GM21423 (cell line): Measurements from ENCODE around the gene TFAP2A.

ENCODE experiments used
- ATAC-seq: cut with Tn5 transposase; IDR thresholded peaks from one replicate; pipeline ENCODE4 v1.9.1; 2021; ENCODE audit warnings: mild to moderate bottlenecking, moderate library complexity; ENCODE audit not compliant: unreplicated experiment

TFAP2A gene

GRCh38 chr6:10413262-10413849 lies 1.5 kb downstream of the TFAP2A start:
- ATAC-seq = no peak

GRCh38 chr6:10412461-10413261 lies 2.2 kb downstream of the TFAP2A start:
- peak; percentile 28 for ATAC-seq

DNA sequence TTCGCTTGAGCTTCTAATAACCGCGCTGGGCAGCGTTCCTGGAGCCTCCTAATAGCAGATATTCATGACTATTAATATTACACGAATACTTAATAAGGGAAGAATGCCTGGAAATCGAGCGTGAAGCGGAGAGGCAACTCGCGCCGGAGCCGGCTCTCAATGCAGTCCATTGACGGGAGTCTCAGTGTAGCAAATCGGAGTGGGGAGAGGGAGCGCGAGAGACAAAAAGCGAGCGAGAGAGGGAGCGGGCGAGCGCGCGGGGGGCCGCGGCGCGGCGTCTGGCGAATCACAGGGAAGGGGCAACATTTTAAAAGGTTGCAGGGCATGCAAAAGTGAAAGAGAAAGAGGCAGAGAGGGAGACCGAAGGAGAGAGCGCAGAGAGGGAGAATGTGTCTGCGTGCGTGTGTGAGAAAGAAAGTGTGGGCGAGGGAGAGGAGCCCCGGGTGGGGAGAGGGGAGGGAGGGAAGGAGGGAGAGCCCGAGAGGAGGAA lies 2.9 kb downstream of the TFAP2A start:
- ATAC-seq = peak; percentile 52

DNA sequence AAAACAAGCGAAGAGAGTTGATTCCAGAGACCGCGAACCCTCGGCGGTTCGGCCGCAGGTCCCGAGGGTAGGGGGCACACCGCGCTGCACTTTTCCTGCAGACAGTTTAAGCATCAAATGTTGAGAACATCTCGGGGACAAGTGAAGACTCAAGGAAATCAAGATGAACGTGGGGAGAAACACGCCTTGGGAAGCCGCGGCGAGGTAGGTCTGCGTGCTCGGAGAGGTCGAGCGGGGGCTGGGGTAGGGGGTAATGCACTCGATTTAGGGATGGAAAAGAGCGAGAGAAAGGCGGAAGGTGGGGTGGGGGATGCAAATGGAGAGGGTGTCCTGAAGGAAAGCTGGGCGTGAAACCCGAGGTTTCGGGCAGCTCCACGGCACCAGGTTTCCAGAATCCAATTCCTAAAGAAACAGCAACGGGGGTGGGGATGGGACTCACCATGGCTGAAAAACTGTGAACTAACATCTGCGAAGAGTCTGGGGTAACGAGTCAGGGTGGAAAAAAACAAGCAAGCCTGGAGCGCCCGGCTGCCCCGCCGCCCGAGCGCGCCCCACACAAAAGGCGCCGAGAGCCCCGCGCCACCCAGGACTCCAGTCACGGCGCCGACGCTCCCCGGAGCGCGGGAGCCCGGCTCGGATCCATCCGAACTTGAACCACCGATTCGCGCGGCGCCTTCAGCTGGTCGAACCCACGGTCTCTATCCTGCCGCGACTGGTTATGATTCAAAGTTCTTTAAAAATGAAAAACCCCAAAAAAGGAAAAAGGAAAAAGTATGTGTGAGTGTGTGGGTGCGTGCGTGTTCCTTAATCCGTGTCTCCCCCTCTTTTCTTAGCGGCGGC lies 3.5 kb downstream of the TFAP2A start:
- no peak for ATAC-seq

GRCh38 chr6:10410207-10411050 lies 4.4 kb downstream of the TFAP2A start:
- no peak for ATAC-seq

GRCh38 chr6:10409731-10410206 lies 5.1 kb downstream of the TFAP2A start:
- ATAC-seq = no peak

DNA sequence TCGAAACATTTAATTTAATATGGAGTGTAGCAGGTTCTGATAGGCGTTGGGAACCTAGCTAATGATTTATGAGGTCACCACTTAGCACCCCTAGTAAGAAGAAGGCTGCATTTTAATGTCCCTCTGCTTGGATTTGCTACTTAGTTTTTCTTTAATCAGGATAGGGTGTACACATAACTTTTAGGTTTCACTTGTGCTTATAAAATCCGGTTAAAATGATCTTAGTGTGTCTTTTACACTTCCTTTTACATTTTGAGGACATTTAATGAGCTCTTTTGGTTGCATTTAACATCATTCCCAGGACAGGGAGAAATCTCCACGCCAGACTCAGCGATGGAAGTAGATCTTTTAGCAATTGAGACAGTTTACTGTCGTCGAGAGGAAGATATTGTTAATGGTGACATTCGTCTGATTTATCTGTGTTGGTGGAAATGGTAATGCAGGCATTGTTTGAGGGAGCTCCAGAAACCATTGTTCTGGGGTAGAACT lies 5.6 kb downstream of the TFAP2A start:
- no peak for ATAC-seq

DNA sequence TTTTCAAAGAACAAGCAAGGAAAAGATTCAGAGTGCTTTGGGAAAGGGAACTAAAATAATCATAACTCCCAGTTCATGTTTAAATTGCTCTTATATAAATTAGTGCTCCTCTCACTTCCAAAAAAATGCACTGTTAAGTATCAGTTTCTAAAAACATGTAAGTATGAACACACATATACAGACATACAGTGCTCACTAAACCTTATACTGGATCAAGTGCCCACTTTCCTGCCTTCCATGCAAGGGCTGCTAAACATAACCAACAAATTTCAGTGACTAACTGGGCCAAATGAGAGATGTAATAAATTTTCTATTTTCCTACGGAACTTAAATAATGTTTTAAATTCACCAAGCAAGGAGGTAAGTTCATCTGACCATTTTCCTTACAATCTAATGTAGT lies 6.4 kb downstream of the TFAP2A start:
- no peak for ATAC-seq

GRCh38 chr6:10407674-10408054 lies 7.2 kb downstream of the TFAP2A start:
- ATAC-seq = no peak

DNA sequence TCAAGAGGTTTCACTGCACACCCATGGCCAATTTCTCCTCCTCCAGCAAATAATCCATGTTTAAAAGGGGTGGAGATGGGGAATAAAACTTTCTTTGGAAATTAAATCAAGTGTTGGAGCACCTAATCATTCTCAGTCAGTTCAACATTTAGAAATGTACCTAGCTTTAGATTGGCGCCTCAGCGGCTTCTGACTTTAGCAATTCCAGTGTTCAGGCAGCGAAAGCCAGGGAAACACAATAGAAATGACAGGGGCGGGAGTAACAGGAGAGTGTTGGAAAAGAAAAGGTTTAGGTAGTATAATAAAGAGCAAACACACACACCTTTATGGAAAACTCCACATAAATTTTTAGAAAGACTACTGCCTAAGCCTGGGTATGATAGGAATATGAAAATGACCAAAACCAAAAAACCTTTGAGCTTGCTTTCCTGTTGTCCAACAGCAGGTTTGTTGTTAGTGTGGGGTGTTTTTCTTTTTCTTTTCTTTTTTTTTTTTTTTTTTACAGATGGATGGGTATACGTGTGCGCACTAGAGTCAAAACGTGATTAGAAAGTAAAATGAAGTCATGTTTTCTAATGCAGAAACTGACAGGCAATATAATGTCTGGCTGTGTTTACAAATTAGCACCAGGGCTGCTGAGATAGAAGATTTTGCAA lies 7.7 kb downstream of the TFAP2A start:
- no peak for ATAC-seq

- ATAC-seq = no peak
Observed at GRCh38 chr6:10406556-10406955, 8.3 kb downstream of the TFAP2A start.

- no peak for ATAC-seq
Observed at GRCh38 chr6:10405513-10405900, 9.4 kb downstream of the TFAP2A start.

- ATAC-seq = no peak
Observed at GRCh38 chr6:10404799-10405512, 9.9 kb downstream of the TFAP2A start.

DNA sequence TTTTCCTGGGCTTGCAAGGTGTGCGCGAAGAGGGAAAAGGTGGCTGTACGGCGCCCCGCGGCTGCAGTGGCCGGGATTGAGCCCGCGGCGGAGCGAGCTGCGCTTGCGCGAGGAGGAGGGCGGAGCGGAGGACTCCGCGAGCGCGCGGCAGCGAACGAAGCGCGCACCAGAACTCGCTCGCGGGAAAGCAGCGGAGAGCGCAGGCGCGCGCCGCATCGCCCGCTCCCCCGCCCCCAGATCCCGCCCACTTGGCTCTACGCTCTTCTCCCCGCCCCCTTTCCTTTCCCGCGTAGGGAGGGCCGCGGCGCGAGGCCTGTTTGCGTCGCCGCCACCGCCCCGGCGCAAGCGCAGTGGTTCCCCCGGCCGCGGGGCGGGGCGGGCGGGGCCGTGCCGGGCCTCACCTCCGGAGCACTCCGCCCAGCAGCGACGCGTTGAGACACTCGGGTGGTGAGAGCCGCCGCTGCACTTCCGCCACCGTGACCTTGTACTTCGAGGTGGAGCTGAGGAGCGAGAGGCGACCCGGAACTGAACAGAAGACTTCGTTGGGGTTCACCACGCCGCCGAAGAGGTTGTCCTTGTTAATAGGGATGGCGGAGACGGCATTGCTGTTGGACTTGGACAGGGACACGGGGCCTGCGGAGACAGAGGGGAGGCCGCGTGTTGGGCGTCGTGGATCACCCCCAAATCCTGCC lies 10.6 kb downstream of the TFAP2A start:
- ATAC-seq = peak; percentile 93

DNA sequence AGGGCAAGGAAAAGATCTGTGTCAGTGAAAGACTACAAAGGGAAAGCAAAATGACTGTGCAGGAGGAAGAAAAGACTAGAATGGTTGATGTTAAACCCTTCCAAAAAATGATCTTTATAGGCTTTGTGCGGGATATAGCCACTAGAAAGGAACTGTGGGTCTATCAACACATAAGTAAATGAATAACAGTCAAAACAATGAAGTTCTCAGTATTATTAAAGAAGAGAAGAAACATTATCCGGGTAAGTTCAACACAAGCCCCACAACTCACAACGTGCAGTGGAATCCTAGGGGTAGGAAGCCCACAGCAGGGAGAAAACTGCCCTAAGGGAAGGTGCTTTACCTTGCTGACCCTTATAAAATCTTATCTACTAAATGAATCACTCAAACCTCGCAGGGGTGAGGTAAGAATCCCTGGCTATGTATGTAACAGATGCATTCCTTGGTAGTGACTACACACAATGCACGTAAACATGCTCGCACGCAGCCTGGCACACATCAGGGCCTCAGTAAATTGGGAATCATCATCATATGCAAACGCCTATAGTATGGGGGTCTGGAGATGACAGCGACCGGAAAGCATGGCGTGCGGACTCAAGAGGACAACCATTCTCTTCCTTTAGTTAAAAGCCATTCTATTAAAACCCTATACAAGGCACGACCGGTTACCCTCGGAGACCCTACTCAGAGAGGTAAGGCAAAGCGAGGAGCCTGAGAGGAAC lies 11.3 kb downstream of the TFAP2A start:
- ATAC-seq = peak; percentile 13

DNA sequence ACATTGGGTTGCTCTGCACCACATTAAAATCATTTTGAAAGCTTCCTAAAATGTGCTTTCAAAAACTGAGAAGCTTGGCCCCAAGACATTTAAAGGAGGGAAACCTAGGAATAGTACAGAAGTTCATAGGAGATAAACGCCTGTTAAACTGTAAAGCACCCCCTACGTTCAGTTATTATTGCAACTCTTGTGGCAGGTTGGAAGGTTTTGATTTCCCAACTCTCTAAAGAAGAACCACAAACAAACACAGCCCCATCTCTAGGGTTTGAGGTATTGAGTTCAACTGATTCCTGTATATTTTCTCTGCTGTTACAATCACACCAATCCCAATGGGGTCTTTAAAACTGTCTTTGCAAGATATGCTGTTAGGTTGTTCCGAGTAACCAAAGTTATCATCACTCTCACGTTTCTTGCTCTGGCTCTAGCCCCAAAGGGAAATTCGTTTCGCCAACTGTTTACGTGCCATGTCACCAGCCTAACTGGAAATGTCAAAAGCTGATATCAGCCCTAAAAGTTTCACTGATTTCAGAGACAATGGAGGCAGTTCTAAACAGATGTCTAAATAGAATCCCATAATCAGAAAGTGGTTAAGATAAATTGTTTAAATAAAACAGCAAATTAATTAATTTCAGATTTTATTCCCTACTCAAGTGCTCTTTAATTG lies 12.1 kb downstream of the TFAP2A start:
- no peak for ATAC-seq

- no peak for ATAC-seq
Observed at GRCh38 chr6:10401632-10402223, 13.1 kb downstream of the TFAP2A start.
